Colonic mucosa (tissue), 4 donors: ENCODE data around the gene SNX33. TPM values are rescaled to one million over a fixed set of nuclear protein-coding genes. Genes with fewer than 3 reads are reported as not detected.

ENCODE experiments used
- DNase-seq: peaks from one replicate; pipeline ENCODE4 v3.0.0-alpha.2; 2020
- H3K27ac ChIP-seq: fragments of 200-600 bp; one replicate; pipeline ENCODE4 v1.8.0; 2021
- H3K27me3 ChIP-seq: fragments of 200-600 bp; one replicate; pipeline ENCODE4 v1.8.0; 2021
- H3K36me3 ChIP-seq: fragments of 200-600 bp; one replicate; pipeline ENCODE4 v1.8.0; 2021
- H3K4me1 ChIP-seq: fragments of 200-600 bp; one replicate; pipeline ENCODE4 v1.8.0; 2021; ENCODE audit warnings: mild to moderate bottlenecking
- H3K4me3 ChIP-seq: fragments of 200-600 bp; one replicate; pipeline ENCODE4 v1.8.0; 2021
- H3K9ac ChIP-seq, 2 donors: one replicate each; pipeline ENCODE4 v1.7.0; 2013; ENCODE audit warnings: control low read depth in 2 of 2, low read depth in 2 of 2, low read length in 2 of 2
- H3K9me3 ChIP-seq: fragments of 200-600 bp; one replicate; pipeline ENCODE4 v1.8.0; 2021
- intact Hi-C: fragments of 100-400 bp; cut with DNase I; formaldehyde crosslinking; loops from one replicate; pipeline ENCODE4 v1.14.1; 2022
- total RNA-seq, 2 donors: library from RNA; stranded (reverse); fragmentation: NEBNext Ultra II Directional in 1 of 2; extraction: Animal tissue kit (Norgen Biotek cat#: 25700) in 1 of 2; gene quantifications; one replicate each; pipeline ENCODE4 v1.2.1, GENCODE V29; 2021
- TF ChIP-seq, protein P1 (sequence below): fragments of 200-600 bp; IDR thresholded peaks from one replicate; pipeline ENCODE4 v1.8.0; 2022; ENCODE audit warnings: antibody characterized with exemption, mild to moderate bottlenecking
- donor health status: healthy.
- donor health status: DM: no; HTN: no; CAD: no.
- donor health status: DM: no; HTN: no; CAD: no.

The SNX33 gene
- total RNA-seq, 2 donors from 2014 or later, result 26.2 to 28.1 TPM

GRCh38 chr15:75646112-75646943 lies 1.4 kb upstream of the SNX33 start:
- no peak for DNase-seq
- Histone ChIP-seq H3K4me3 (peak overlapping the region; percentile 67), H3K27me3 (no peaks in the 10 kb centered on the region), H3K4me1 (peaks cover 16% of the 10 kb centered on the region), H3K27ac (peak overlapping the region; percentile 90), H3K9me3 (no peaks in the 10 kb centered on the region), H3K36me3 (no peaks in the 10 kb centered on the region), H3K9ac (peak overlapping the region; percentile 97 to 98)
- TF ChIP-seq, protein P1, sequence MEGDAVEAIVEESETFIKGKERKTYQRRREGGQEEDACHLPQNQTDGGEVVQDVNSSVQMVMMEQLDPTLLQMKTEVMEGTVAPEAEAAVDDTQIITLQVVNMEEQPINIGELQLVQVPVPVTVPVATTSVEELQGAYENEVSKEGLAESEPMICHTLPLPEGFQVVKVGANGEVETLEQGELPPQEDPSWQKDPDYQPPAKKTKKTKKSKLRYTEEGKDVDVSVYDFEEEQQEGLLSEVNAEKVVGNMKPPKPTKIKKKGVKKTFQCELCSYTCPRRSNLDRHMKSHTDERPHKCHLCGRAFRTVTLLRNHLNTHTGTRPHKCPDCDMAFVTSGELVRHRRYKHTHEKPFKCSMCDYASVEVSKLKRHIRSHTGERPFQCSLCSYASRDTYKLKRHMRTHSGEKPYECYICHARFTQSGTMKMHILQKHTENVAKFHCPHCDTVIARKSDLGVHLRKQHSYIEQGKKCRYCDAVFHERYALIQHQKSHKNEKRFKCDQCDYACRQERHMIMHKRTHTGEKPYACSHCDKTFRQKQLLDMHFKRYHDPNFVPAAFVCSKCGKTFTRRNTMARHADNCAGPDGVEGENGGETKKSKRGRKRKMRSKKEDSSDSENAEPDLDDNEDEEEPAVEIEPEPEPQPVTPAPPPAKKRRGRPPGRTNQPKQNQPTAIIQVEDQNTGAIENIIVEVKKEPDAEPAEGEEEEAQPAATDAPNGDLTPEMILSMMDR, result no peak
- intact Hi-C loops, result loop anchor here (10.0 kb wide), 1 partner anchor 282 kb away; the partner anchor contains the start of gene MAN2C1

DNA sequence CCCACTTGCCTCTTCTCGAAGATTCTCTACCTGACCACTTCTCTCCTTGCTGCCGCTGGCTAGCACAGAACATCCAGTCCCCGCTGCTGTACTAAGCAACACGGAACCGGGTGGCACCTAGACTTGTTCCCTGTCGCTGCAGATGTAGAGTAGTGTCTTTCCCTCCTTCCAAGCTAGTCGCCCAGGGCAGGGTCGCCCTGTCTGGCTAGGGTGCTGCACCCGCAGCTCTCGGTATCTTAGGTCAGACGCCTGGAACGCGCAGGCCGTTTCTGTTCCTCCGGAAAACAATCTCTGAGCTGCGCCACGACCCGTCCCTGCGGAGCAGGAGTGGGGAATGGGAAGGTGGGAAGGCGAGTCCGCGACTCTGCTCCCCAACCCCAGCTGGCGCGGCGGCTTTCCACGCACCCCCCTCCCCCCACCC lies 758 bp upstream of the SNX33 start:
- Histone ChIP-seq H3K4me3 (peak overlapping the region; percentile 67), H3K27me3 (no peaks in the 10 kb centered on the region), H3K9ac (peak overlapping the region; percentile 97 to 98), H3K4me1 (peaks cover 22% of the 10 kb centered on the region), H3K27ac (peak overlapping the region; percentile 90), H3K9me3 (no peaks in the 10 kb centered on the region), H3K36me3 (no peaks in the 10 kb centered on the region)
- intact Hi-C loops, result loop anchor here (10.0 kb wide), 1 partner anchor 282 kb away; the partner anchor contains the start of gene MAN2C1
- TF ChIP-seq, protein P1, result no peak
- DNase-seq, result peak; percentile 65

DNA sequence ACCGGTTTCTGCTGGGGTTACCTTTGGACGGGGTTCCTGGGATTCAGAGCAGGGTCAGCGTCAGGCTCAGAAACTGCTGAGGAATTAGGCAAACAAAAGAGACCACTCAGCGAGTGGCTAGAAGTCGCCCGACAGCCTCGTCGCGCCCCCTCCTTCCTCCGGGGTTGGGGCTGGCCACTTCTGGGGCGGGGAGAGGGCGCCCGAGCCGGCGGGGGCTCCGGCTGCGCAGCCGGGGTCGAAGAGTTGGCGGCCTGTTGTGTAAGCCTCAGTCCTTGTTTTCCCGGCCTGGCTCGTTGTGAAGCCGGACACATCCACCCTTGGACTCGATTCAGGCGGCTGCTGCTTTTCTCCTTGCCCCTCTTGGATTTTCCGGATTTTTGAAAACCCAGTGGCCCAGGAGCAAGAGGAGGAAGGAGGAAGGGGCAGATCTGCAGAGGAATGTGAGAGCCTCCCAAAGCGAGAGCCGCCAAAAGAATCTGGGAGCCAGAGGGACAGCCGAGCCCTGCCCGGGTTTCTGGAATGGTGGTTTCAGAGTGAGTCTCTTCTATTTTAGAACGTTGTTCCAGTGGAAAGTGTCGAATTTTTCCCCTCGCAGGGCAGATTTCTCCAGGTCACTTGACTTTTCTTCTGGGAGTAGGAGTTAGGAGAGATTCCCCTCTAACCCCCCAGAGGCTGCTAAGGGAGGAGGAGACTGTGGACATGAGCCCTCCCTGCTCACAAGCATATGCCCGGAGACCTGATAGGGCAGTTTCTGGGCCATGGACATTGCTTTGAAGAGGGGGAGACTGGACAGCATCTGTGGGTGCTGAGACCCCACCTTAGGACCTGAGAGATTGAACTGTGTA lies 666 bp downstream of the SNX33 start:
- no peaks in the 10 kb centered on the region for H3K9me3 ChIP-seq
- peak overlapping the region; percentile 97 to 98 for H3K9ac ChIP-seq
- H3K36me3 ChIP-seq, result no peaks in the 10 kb centered on the region
- H3K4me1 ChIP-seq, result peaks cover 31% of the 10 kb centered on the region
- peak overlapping the region; percentile 90 for H3K27ac ChIP-seq
- TF ChIP-seq, protein P1, result no peak
- intact Hi-C loops, result loop anchor here (10.0 kb wide), 1 partner anchor 284 kb away; the partner anchor contains the start of gene MAN2C1
- DNase-seq, result peak; percentile 59
- no peaks in the 10 kb centered on the region for H3K27me3 ChIP-seq
- peak overlapping the region; percentile 67 for H3K4me3 ChIP-seq

- intact Hi-C loops, result loop anchor here (10.0 kb wide), 1 partner anchor 284 kb away; the partner anchor contains the start of gene MAN2C1
- no peak for DNase-seq
- peaks cover 31% of the 10 kb centered on the region for H3K4me1 ChIP-seq
Measured at GRCh38 chr15:75649045-75649761, 1.5 kb downstream of the SNX33 start.

More at GRCh38 chr15:75649045-75649761, 1.5 kb downstream of the SNX33 start:
- Histone ChIP-seq H3K9ac (peak overlapping the region; percentile 97 to 98), H3K9me3 (no peaks in the 10 kb centered on the region), H3K4me3 (peak overlapping the region; percentile 67), H3K27ac (no peak overlapping the region), H3K36me3 (no peaks in the 10 kb centered on the region), H3K27me3 (no peaks in the 10 kb centered on the region)
- TF ChIP-seq, protein P1, result no peak
